OCI-LY3 (cell line): Measurements from ENCODE around the gene HSPB8.

Experiments
- EZH2phosphoT487 ChIP-seq: fragments of 200-600 bp; shearing (Covaris generic); IDR thresholded peaks from 2 replicates; pipeline ENCODE4 v1.6.1; 2018; ENCODE audit warnings: antibody characterized with exemption, mixed run types, low read depth
- TF ChIP-seq, protein P1 (sequence below): fragments of 200-600, 300-600 bp; sonication (generic); IDR thresholded peaks from 2 replicates; pipeline ENCODE4 v1.5.1; 2014; ENCODE audit warnings: antibody characterized with exemption, low read length, low read depth

DNA sequence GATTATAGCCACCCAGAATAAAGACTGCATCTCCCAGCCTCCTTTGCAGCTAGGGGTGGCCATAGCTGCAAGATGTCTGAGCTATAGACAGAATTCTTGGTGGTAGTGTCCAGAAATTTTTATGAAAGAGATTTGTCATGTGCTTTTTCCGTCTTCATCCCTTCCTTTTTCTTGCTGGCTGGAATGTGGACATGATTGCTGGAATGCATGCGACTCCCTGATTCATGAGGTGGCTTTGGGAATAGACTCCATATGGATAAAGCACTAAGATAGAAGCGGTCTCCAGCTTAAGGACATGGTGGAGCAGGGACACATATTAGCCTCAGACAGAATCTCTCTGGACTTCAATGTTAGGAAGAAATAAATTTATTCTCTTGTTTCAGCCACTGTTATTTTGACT, 10.0 kb upstream of the HSPB8 start:
- TF ChIP-seq, protein P1, sequence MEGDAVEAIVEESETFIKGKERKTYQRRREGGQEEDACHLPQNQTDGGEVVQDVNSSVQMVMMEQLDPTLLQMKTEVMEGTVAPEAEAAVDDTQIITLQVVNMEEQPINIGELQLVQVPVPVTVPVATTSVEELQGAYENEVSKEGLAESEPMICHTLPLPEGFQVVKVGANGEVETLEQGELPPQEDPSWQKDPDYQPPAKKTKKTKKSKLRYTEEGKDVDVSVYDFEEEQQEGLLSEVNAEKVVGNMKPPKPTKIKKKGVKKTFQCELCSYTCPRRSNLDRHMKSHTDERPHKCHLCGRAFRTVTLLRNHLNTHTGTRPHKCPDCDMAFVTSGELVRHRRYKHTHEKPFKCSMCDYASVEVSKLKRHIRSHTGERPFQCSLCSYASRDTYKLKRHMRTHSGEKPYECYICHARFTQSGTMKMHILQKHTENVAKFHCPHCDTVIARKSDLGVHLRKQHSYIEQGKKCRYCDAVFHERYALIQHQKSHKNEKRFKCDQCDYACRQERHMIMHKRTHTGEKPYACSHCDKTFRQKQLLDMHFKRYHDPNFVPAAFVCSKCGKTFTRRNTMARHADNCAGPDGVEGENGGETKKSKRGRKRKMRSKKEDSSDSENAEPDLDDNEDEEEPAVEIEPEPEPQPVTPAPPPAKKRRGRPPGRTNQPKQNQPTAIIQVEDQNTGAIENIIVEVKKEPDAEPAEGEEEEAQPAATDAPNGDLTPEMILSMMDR: no peak
- no peak for TF ChIP-seq EZH2phosphoT487
